ENCODE data around the gene NR1I2. TPM values are rescaled to one million over a fixed set of nuclear protein-coding genes. Genes with fewer than 3 reads are reported as not detected.
A peak's percentile ranks its signal among the peaks of the same experiment; 100 is the strongest.

NR1I2 gene
- polyA plus RNA-seq, 2 of the 4 experiments (the other 2 are of a cell fraction): not detected

GRCh38 chr3:119779731-119780383 is 2.0 kb upstream of the NR1I2 start:
- ChIA-PET POLR2A (no interaction called here), CTCF (interaction anchor here (1.1 kb wide), 1 partner anchor 26 kb away, joined by 3 read pairs; no protein-coding TSS in a partner anchor)

GRCh38 chr3:119782460-119782859 is 559 bp downstream of the NR1I2 start:
- Histone ChIP-seq H3K4me2 (no peak overlapping the region), H3K27ac (no peak overlapping the region), H3K9me3 (no peaks in the 10 kb centered on the region), H3K4me3 (no peak overlapping the region), H3K4me1 (peaks cover 4% of the 10 kb centered on the region; the same call in 1 of the 3 replicates)
- no peak for TF ChIP-seq SREBF2 (IDR thresholded peaks at IDR 0.05)
- DNase-seq (ENCODE audit: low read depth in 1 of 2, low spot score in 1 of 2) (no peak), FAIRE-seq (no peak), ATAC-seq (no peak)
- 44% methylated on average over 1 of the region's 1 CpG for WGBS (ENCODE audit: missing lambda C conversion rate)
- POLR2A ChIA-PET: no interaction called here
- CTCF ChIA-PET: interaction anchor here (0.6 kb wide), 2 partner anchors 142 to 637 kb away, joined by 3 to 4 read pairs; no protein-coding TSS in a partner anchor

More at GRCh38 chr3:119779731-119780383, 2.0 kb upstream of the NR1I2 start:
- peak overlapping the region in 1 of 2 experiments; percentile 27; a peak in 1 of 6 replicates for H3K27ac ChIP-seq
- ATAC-seq: peak in 1 of 2 experiments; percentile 39; a peak in 2 of 6 replicates
- 0 out of 3 replicates have a peak, but pooled peaks cover 2% of the 10 kb centered on the region for H3K9me3 ChIP-seq
- WGBS (ENCODE audit: missing lambda C conversion rate): 82% methylated on average over 2 of the region's 2 CpGs
- TF ChIP-seq CEBPB (IDR thresholded peaks at IDR 0.05) (no peak), CBX2 (IDR thresholded peaks at IDR 0.05; ENCODE audit: borderline replicate concordance, low read depth) (no peak), TP53 (CRISPR knock-in tag; IDR thresholded peaks at IDR 0.05) (no peak), MAFK (IDR thresholded peaks at IDR 0.05; ENCODE audit: partially characterized antibody) (no peak), MAX (IDR thresholded peaks at IDR 0.05) (no peak)
- no peak for FAIRE-seq
- H3K4me1 ChIP-seq: peaks cover 4% of the 10 kb centered on the region; the same call in 1 of the 3 replicates
- H3K4me2 ChIP-seq: no peak overlapping the region
- H3K4me3 ChIP-seq: no peak overlapping the region
- DNase-seq (ENCODE audit: low read depth in 1 of 2, low spot score in 1 of 2): no peak

- CTCF ChIA-PET: no interaction called here
- H3K4me2 ChIP-seq: no peak overlapping the region
- peaks cover 4% of the 10 kb centered on the region; the same call in 1 of the 3 replicates for H3K4me1 ChIP-seq
- no peak for ATAC-seq
- POLR2A ChIA-PET: no interaction called here
- no peak overlapping the region for H3K4me3 ChIP-seq
- TF ChIP-seq FOXS1 (CRISPR knock-in tag; IDR thresholded peaks at IDR 0.05) (no peak), HOXB13 (CRISPR knock-in tag; IDR thresholded peaks at IDR 0.05; ENCODE audit: low read depth) (no peak), REST (IDR thresholded peaks at IDR 0.05) (no peak), KDM1A (IDR thresholded peaks at IDR 0.05; ENCODE audit: low read depth) (no peak), E2F6 (IDR thresholded peaks at IDR 0.05; ENCODE audit: borderline replicate concordance, low read depth) (no peak), MYC (IDR thresholded peaks at IDR 0.05; ENCODE audit: borderline replicate concordance, low read length) (no peak), HEYL (CRISPR knock-in tag; IDR thresholded peaks at IDR 0.05) (no peak), ATOH8 (CRISPR knock-in tag; IDR thresholded peaks at IDR 0.05; ENCODE audit: low read depth) (no peak), BHLHE40 (IDR thresholded peaks at IDR 0.05; ENCODE audit: low read depth, low read length) (no peak), POLR2AphosphoS2 (conservative IDR thresholded peaks at IDR 0.05; ENCODE audit: low read length) (no peak), KDM5A (IDR thresholded peaks at IDR 0.05) (no peak), MAZ (IDR thresholded peaks at IDR 0.05; ENCODE audit: borderline replicate concordance, low read depth, low read length) (no peak), ZFP36 (IDR thresholded peaks at IDR 0.05; ENCODE audit: borderline replicate concordance, partially characterized antibody) (no peak), MAFK (IDR thresholded peaks at IDR 0.05; ENCODE audit: partially characterized antibody) (peak; percentile 82), CEBPB (IDR thresholded peaks at IDR 0.05) (peak in 1 of 2 experiments; percentile 45; a peak in 1 of 4 replicates)
- H3K27ac ChIP-seq: no peak overlapping the region
- no peak for DNase-seq (ENCODE audit: low read depth in 1 of 2, low spot score in 1 of 2)
- FAIRE-seq: no peak
- 82% methylated on average over 2 of the region's 2 CpGs for WGBS (ENCODE audit: missing lambda C conversion rate)
- no peaks in the 10 kb centered on the region for H3K9me3 ChIP-seq
Observed at GRCh38 chr3:119783255-119783654, 1.4 kb downstream of the NR1I2 start.

Data from A549 (cell line).